Panc1 (cell line): ENCODE results near the gene FBXO27.
"Not testable (repeated sequence)": the region's sequence is repeated elsewhere in the genome, so short reads cannot be mapped to it uniquely, and the experiment has no call there.

ENCODE experiments used
- CTCF ChIP-seq: fragments of 450-650 bp; IDR thresholded peaks from 2 replicates; pipeline ENCODE4 v1.5.1; 2017; ENCODE audit warnings: mild to moderate bottlenecking
- POLR2AphosphoS5 ChIP-seq: IDR thresholded peaks from 2 replicates; pipeline ENCODE4 v1.6.1; 2012; ENCODE audit warnings: mild to moderate bottlenecking, low read depth, low read length, moderate library complexity

GRCh38 chr19:38997576-38997975 is 34.8 kb downstream of the FBXO27 start:
- not testable (repeated sequence) for TF ChIP-seq CTCF, POLR2AphosphoS5
